Mammary microvascular endothelial cell (primary cell): ENCODE results near the gene TBCEL. TPM values are rescaled to one million over a fixed set of nuclear protein-coding genes. Genes with fewer than 3 reads are reported as not detected.

Source experiments
- total RNA-seq: library from RNA; depleted of rRNA; stranded (reverse); fragments of >200 nt; gene quantifications from 2 replicates; pipeline ENCODE4 v1.2.3, GENCODE V29; 2015

Gene TBCEL
- total RNA-seq: 12.3 and 14.3 TPM in 2 replicates

GRCh38 chr11:121023848-121024751 is at the start of gene TBCEL:
TSS of gene TBCEL (plus strand) at chr11:121024102. CDS start at chr11:121045691, 21,589 bp downstream.

GRCh38 chr11:121100943-121101342 is 77.0 kb downstream of the TBCEL start, which contains the start of gene TECTA:
TSS of gene TECTA (plus strand) at chr11:121101243. CDS start at chr11:121102666, 1,423 bp downstream.

Other genes starting within 250 kb of the TBCEL start
- gene TECTA, start 77.1 kb downstream of the TBCEL start, total RNA-seq: 0.05 and 0.73 TPM in 2 replicates